Subcutaneous adipose tissue (tissue), 4 donors: ENCODE results near the gene TP53BP1. TPM values are rescaled to one million over a fixed set of nuclear protein-coding genes. Genes with fewer than 3 reads are reported as not detected.

Source experiments
- total RNA-seq, 4 donors: library from RNA; depleted of rRNA; stranded (reverse); fragments of >200 nt; gene quantifications; one replicate each; pipeline ENCODE4 v1.1.0, GENCODE V29; 2016
- TF ChIP-seq, protein P1 (sequence below): fragments of 450-650 bp; IDR thresholded peaks from one replicate; pipeline ENCODE4 v1.5.1; 2016; ENCODE audit warnings: low read depth, mild to moderate bottlenecking, control low read depth, antibody characterized with exemption, moderate library complexity

Gene TP53BP1
- total RNA-seq = 10 to 100 TPM; 29.3 to 49.5 (median 40.2) TPM

- TF ChIP-seq, protein P1, sequence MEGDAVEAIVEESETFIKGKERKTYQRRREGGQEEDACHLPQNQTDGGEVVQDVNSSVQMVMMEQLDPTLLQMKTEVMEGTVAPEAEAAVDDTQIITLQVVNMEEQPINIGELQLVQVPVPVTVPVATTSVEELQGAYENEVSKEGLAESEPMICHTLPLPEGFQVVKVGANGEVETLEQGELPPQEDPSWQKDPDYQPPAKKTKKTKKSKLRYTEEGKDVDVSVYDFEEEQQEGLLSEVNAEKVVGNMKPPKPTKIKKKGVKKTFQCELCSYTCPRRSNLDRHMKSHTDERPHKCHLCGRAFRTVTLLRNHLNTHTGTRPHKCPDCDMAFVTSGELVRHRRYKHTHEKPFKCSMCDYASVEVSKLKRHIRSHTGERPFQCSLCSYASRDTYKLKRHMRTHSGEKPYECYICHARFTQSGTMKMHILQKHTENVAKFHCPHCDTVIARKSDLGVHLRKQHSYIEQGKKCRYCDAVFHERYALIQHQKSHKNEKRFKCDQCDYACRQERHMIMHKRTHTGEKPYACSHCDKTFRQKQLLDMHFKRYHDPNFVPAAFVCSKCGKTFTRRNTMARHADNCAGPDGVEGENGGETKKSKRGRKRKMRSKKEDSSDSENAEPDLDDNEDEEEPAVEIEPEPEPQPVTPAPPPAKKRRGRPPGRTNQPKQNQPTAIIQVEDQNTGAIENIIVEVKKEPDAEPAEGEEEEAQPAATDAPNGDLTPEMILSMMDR = no peak
Measured at GRCh38 chr15:43492673-43493601, at the start of gene TP53BP1. TP53BP1 (minus strand) TSS chr15:43493156; CDS start chr15:43493043, 113 bp downstream.

GRCh38 chr15:43541785-43542184 is 48.8 kb upstream of the TP53BP1 start:
- TF ChIP-seq, protein P1 = no peak

- TF ChIP-seq, protein P1 = no peak
Measured at GRCh38 chr15:43538091-43538490, 45.1 kb upstream of the TP53BP1 start.

DNA sequence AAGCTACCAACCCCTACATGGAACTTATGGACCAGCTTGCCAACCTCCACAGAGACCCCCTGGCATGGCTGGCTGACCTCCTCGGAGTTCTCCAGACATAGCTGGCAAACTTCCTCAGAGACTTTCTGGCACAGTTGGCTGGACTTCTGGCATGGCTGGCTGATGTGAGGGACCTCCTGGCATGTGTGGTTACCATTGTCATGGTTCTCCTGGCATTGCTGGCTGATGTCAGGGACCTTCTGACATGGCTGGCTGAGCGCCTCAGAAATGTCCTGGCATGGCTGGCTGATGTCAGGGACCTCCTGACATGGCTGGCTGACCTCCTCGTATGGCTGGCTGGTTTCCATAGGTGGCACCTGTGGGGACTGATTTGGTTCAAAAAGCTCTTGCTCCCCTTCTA is 41.9 kb upstream of the TP53BP1 start:
- TF ChIP-seq, protein P1 = no peak

- TF ChIP-seq, protein P1 = no peak
Measured at GRCh38 chr15:43531018-43531670, 38.2 kb upstream of the TP53BP1 start.

DNA sequence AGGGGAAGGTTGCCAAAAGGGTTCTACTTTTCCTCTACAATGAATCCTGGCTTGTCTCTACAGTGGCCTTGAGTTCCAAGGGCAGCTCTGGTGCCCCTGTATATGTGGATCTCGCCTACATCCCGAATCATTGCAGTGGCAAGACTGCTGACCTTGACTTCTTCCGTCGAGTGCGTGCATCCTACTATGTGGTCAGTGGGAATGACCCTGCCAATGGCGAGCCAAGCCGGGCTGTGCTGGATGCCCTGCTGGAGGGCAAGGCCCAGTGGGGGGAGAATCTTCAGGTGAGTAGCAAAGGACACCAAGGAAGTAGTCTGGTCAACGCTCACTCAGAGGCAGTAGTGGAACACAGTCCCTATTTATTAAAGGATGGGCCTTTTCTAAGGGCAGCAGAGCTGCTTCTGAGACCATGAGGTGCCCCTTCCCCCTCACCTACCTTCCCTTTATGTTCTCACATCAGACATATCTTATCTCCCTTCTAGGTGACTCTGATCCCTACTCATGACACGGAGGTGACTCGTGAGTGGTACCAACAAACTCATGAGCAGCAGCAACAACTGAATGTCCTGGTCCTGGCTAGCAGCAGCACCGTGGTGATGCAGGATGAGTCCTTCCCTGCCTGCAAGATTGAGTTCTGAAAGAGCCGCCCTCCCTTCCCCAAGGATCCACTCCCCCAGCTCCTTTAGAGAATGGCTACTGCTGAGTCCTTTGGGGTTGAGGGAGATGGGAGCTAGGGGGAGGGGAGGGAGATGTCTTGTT is 36.8 kb upstream of the TP53BP1 start:
- TF ChIP-seq, protein P1 = no peak
